Muscle layer of colon (tissue), 2 donors: ENCODE results near the gene UNC5C.

Experiments used
- H3K27ac ChIP-seq: one replicate; pipeline ENCODE4 v1.7.0; 2013; ENCODE audit warnings: low read depth, mild to moderate bottlenecking, low read length, moderate library complexity
- H3K27me3 ChIP-seq, 2 donors: one replicate each; pipeline ENCODE4 v1.7.0; 2013; ENCODE audit warnings: low read length in 2 of 2, mild to moderate bottlenecking in 2 of 2; ENCODE audit not compliant: insufficient read depth in 2 of 2, control insufficient read depth in 1 of 2
- H3K36me3 ChIP-seq: one replicate; pipeline ENCODE4 v1.7.0; 2013; ENCODE audit warnings: mild to moderate bottlenecking, low read length; ENCODE audit not compliant: insufficient read depth
- H3K4me1 ChIP-seq: one replicate; pipeline ENCODE4 v1.7.0; 2013; ENCODE audit warnings: mild to moderate bottlenecking, low read length; ENCODE audit not compliant: insufficient read depth
- H3K4me3 ChIP-seq, 2 donors: one replicate each; pipeline ENCODE4 v1.7.0; 2013; ENCODE audit warnings: low read length in 2 of 2, low read depth in 1 of 2, mild to moderate bottlenecking in 1 of 2, moderate library complexity in 1 of 2
- H3K9ac ChIP-seq: one replicate; pipeline ENCODE4 v1.7.0; 2013; ENCODE audit warnings: low read length
- H3K9me3 ChIP-seq: one replicate; pipeline ENCODE4 v1.7.0; 2013; ENCODE audit warnings: mild to moderate bottlenecking, low read length
- donor health status: abdominal sarcoma.
- donor health status: Adenocarcinoma of cecum.

Gene UNC5C

DNA sequence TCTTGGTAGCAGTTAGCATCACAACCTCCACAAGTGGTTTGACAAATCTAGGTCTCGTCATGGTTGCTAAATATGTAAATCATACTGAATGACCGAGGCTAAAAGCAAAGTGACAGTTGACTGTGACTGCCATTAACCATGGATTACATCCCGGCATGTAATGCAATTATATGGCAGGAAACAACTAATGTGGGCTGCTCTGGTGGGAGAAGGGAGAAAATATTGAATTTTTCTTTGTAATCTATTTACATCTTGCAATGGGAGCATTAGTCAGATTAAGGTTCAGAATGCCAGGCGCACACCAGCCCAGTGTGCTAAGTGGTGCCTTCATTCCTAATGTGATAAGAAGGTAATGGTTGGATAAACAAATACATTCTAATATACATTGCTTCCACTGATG is 35.8 kb downstream of the UNC5C start:
- Histone ChIP-seq H3K27me3 (no peaks in the 10 kb centered on the region), H3K36me3 (no peaks in the 10 kb centered on the region), H3K9me3 (no peaks in the 10 kb centered on the region), H3K27ac (no peak overlapping the region), H3K9ac (no peak overlapping the region), H3K4me3 (no peak overlapping the region), H3K4me1 (no peaks in the 10 kb centered on the region)

DNA sequence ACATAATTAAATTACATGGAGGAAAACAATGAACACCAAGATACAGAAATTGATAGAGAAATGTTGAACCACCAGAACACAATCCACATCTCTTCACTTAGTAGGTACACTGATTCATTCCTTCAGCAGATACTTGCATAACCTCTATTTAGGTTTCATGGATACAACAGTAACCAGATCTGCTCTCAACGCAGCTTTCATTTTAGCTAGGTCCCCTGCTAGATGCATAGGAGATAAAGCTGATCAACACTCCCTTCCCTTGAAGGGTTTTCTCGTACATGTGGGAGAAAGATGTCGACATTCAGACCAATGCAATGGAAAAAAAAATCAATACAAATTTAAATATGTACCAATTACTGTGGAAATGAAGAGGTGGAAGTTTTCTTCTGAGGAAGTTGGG is 37.3 kb downstream of the UNC5C start:
- Histone ChIP-seq H3K9me3 (no peaks in the 10 kb centered on the region), H3K4me3 (no peak overlapping the region), H3K36me3 (no peaks in the 10 kb centered on the region), H3K9ac (no peak overlapping the region), H3K4me1 (no peaks in the 10 kb centered on the region), H3K27ac (no peak overlapping the region), H3K27me3 (no peaks in the 10 kb centered on the region)

DNA sequence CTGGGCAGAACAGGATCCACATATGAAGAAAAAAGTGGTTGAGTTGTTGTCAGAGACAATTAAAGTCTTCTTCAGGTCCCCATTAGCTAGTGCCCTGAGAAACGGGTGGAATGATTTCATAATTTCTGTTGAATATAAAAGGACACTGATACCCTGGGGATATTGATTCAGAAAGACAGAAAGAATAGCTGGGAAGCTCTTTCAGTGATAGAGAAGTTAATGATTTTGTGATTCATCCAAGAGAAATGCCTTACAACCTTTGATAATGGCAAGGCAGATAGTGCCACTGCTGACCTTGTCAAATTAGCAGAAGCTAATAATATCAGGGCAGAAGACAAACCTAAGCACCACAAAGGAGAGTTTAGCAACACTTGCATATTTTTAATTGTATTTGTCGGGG is 37.9 kb downstream of the UNC5C start:
- Histone ChIP-seq H3K4me1 (no peaks in the 10 kb centered on the region), H3K9me3 (no peaks in the 10 kb centered on the region), H3K27ac (no peak overlapping the region), H3K9ac (no peak overlapping the region), H3K27me3 (no peaks in the 10 kb centered on the region), H3K36me3 (no peaks in the 10 kb centered on the region), H3K4me3 (no peak overlapping the region)

DNA sequence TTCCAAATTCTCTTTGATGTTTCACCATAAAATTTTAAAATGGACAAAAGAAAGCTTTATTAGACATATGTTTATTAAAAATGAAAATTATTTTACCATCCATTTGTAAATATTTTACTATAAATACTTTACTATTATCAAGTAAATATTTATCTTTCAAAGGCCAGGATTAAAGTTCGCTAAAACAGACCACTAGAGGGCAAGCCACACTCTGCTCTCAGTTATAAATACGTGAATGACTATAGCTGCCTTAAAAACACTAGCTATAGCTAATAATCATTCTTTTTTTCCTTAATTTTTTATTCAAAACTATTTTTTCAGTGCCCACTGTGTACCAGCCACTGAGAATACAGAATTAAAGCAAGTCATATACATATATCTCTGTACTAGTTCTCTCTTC is 38.6 kb downstream of the UNC5C start:
- Histone ChIP-seq H3K27me3 (no peaks in the 10 kb centered on the region), H3K4me1 (no peaks in the 10 kb centered on the region), H3K27ac (no peak overlapping the region), H3K9ac (no peak overlapping the region), H3K36me3 (no peaks in the 10 kb centered on the region), H3K4me3 (no peak overlapping the region), H3K9me3 (no peaks in the 10 kb centered on the region)

DNA sequence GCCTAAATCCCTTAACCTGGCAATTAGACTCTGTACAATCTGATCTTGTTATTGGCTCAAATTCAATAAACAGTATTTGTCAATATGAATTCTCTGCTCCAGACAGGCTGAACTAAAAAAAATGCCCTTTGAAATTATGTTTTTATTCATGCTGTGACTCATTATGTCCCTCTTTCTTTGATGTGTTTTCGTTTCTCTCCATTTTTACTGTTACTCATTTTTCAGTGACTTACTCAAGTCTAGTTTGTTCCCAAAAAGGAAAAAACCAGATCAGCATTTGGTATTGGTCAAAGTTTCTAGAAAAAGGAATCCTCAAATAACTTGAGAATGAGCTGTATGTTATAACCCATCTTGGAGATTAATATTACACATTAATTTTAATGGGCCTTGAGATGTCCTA is 40.4 kb downstream of the UNC5C start:
- no peaks in the 10 kb centered on the region for H3K27me3 ChIP-seq
- H3K36me3 ChIP-seq = no peaks in the 10 kb centered on the region
- no peaks in the 10 kb centered on the region for H3K9me3 ChIP-seq
- no peak overlapping the region for H3K27ac ChIP-seq
- no peaks in the 10 kb centered on the region for H3K4me1 ChIP-seq
- H3K4me3 ChIP-seq = no peak overlapping the region
- H3K9ac ChIP-seq = no peak overlapping the region

DNA sequence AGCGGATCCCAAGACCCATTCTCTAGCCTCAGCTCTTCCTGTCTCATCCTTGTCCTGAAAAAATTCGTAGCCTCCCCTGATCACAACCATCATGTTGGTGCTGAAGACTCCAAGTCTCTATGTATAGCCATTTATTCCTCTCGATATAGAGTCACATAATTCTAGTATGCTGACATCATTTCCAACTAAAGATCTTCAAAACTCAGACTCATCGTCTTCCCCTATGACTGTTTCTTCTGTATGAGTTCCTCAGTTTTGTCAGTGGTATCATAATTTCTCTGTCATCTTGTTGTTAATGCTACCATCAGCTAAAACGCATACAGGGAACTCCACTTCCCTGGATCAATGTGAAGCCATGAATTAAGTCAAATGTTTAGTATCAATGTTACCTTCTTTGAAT is 41.2 kb downstream of the UNC5C start:
- Histone ChIP-seq H3K4me3 (no peak overlapping the region), H3K9me3 (no peaks in the 10 kb centered on the region), H3K27me3 (no peaks in the 10 kb centered on the region), H3K27ac (no peak overlapping the region), H3K9ac (no peak overlapping the region), H3K4me1 (no peaks in the 10 kb centered on the region), H3K36me3 (no peaks in the 10 kb centered on the region)

DNA sequence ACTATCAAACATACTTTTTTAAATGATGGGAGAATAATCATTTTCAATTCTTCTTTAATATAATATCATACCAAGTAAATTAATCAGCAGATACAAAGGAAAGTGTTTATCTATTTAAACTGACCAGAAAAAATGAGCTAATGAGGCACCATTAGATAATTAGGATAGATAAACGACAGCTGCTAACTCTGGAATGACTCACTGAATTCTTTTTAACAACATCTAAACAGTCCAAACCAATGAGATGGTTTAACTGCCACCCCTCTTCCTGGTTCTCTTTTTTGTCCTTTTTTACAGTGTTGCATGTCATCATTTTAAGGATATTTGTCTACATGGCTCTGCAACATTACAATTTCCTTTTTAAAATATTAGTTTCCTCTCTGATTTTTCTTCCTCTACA is 41.6 kb downstream of the UNC5C start:
- no peak overlapping the region for H3K4me3 ChIP-seq
- H3K36me3 ChIP-seq = no peaks in the 10 kb centered on the region
- no peaks in the 10 kb centered on the region for H3K4me1 ChIP-seq
- no peak overlapping the region for H3K27ac ChIP-seq
- no peak overlapping the region for H3K9ac ChIP-seq
- H3K27me3 ChIP-seq = no peaks in the 10 kb centered on the region
- H3K9me3 ChIP-seq = no peaks in the 10 kb centered on the region

DNA sequence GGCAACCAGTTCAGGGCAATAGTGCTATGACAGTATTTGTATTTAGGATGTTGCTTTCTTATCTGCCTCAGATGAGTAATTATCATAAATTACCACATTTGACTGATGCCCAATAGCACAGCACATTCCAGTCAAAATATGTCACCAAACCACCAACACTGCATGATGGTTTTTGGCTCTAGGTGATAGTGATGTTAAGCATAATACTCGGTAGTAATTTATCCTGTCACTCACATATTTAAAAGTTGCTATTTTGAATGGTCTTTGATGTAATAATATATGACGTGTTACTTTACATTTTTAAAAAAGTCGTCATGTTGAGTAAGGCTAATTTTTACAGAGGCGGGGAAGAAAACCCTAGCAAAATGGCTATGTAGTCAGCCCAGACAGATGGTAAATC is 42.5 kb downstream of the UNC5C start:
- H3K36me3 ChIP-seq = no peaks in the 10 kb centered on the region
- no peaks in the 10 kb centered on the region for H3K9me3 ChIP-seq
- no peak overlapping the region for H3K27ac ChIP-seq
- H3K4me1 ChIP-seq = no peaks in the 10 kb centered on the region
- no peaks in the 10 kb centered on the region for H3K27me3 ChIP-seq
- no peak overlapping the region for H3K4me3 ChIP-seq
- H3K9ac ChIP-seq = no peak overlapping the region

DNA sequence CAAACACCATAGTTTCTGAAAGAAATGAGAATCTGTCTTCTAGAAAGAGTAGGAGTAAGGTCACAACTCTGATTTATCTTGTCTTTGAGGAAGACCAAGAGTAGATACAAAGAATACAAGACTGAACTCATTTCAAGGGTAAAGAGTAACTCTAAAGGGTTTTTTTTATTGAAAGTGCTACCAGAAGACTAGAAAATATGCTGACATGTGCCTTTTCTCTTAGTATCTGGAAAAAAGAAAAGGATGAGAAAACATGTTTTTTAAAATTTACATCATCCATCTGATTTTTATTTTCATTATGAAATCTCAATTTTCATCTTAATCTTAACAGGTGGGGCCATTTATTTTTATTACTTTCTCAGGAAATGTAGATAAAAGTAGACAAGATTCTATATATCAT is 43.0 kb downstream of the UNC5C start:
- no peak overlapping the region for H3K9ac ChIP-seq

DNA sequence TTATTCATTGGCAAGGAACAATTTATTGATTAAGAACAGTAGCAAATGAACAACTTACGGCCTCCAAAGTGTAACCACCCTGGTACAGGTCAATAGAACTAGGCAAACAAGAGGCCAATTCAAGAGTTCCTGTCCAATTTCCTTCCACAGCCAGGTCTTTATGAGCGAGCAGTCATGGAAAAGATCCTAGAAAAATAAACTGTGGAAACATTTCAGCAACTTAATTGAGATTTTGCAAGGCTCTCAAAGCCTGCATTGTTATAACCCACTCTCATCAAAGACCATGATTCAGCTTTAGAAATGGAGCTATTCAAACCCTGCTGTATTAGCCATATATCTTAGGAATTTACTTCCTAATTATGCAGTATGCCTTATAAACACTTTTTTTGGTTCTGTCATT is 43.6 kb downstream of the UNC5C start:
- Histone ChIP-seq H3K4me3 (no peak overlapping the region), H3K4me1 (no peaks in the 10 kb centered on the region), H3K9me3 (no peaks in the 10 kb centered on the region), H3K9ac (no peak overlapping the region), H3K27ac (no peak overlapping the region), H3K36me3 (no peaks in the 10 kb centered on the region), H3K27me3 (no peaks in the 10 kb centered on the region)

More for the DNA sequence above, 43.0 kb downstream of the UNC5C start:
- no peaks in the 10 kb centered on the region for H3K4me1 ChIP-seq
- no peaks in the 10 kb centered on the region for H3K27me3 ChIP-seq
- no peak overlapping the region for H3K4me3 ChIP-seq
- no peaks in the 10 kb centered on the region for H3K9me3 ChIP-seq
- no peaks in the 10 kb centered on the region for H3K36me3 ChIP-seq
- no peak overlapping the region for H3K27ac ChIP-seq

DNA sequence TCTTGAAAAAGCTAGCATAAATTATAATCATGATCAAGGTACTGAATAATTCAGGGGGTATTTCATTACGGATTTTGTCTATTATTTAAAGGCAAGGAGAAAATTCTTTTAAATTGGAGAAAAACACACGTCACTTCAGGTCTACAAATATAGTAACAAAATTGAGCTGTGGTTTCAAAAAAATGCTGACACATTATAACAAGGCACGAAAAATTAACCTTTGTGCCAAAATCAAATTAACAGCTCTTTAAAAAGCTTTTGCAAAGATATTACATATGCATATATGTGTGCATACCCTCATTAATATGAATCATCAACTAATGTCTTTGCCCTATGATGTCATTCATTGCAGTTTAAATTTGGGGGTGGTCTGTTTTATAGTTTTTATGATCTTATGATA is 44.3 kb downstream of the UNC5C start:
- Histone ChIP-seq H3K27me3 (no peaks in the 10 kb centered on the region), H3K9me3 (no peaks in the 10 kb centered on the region), H3K4me1 (no peaks in the 10 kb centered on the region), H3K4me3 (no peak overlapping the region), H3K9ac (no peak overlapping the region), H3K27ac (no peak overlapping the region), H3K36me3 (no peaks in the 10 kb centered on the region)

DNA sequence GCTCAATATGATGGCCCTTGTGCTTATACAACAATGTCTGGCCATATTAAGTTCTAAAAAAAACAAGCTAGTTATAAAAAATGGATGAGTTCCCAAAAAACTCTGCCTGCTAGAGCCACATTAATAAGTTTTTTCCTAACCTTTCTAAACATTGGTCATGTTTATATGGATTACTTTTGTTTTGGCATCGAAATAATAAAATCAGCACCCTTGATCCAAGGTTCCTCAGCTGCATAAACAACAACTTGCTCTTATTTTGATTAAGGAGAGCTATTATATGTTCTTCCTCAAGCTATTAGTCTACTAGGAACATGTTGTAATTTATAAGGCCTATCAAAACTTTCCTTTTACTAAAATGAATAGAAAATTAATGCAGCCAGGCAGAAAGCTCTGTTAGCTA is 48.4 kb downstream of the UNC5C start:
- Histone ChIP-seq H3K4me3 (no peak overlapping the region), H3K9me3 (no peaks in the 10 kb centered on the region), H3K9ac (no peak overlapping the region), H3K36me3 (no peaks in the 10 kb centered on the region), H3K4me1 (no peaks in the 10 kb centered on the region), H3K27me3 (no peaks in the 10 kb centered on the region), H3K27ac (no peak overlapping the region)
